CD8-positive, alpha-beta memory T cell (primary cell): ENCODE measurements around the gene CITED1. TPM values are rescaled to one million over a fixed set of nuclear protein-coding genes. Genes with fewer than 3 reads are reported as not detected.

ENCODE experiments used
- CTCF ChIA-PET: fragments of 350-600 bp; sonication (Branson Sonifier 250); formaldehyde crosslinking; loops from one replicate; lab custom pipeline; 2021; ENCODE audit warnings: antibody characterized with exemption; lab: Charles Lee
- POLR2A ChIA-PET: fragments of 350-600 bp; sonication (Branson Sonifier 250); formaldehyde crosslinking; loops from one replicate; lab custom pipeline; 2021; ENCODE audit warnings: antibody characterized with exemption; lab: Charles Lee
- DNase-seq, 5 donors: peaks; one replicate each; pipeline versions ENCODE4 v3.0.0 to v3.0.0-alpha.2; 2020 to 2022; ENCODE audit warnings: mixed read lengths in 1 of 5
- H3K27ac ChIP-seq: one replicate; pipeline ENCODE4 v1.7.0; 2013; ENCODE audit warnings: low read depth, mild to moderate bottlenecking, low read length, moderate library complexity
- H3K27me3 ChIP-seq: 2 replicates; pipeline ENCODE4 v1.7.0; 2013; ENCODE audit warnings: low read length, mild to moderate bottlenecking; ENCODE audit not compliant: insufficient read depth, poor library complexity, severe bottlenecking
- H3K36me3 ChIP-seq: 2 replicates; pipeline ENCODE4 v1.7.0; 2013; ENCODE audit warnings: mild to moderate bottlenecking, low read length, moderate library complexity; ENCODE audit not compliant: insufficient read depth
- H3K4me1 ChIP-seq: 2 replicates; pipeline ENCODE4 v1.7.0; 2013; ENCODE audit warnings: mild to moderate bottlenecking, low read length, moderate library complexity; ENCODE audit not compliant: insufficient read depth
- H3K4me3 ChIP-seq: 2 replicates; pipeline ENCODE4 v1.7.0; 2013; ENCODE audit warnings: mild to moderate bottlenecking, low read length
- H3K9me3 ChIP-seq: 2 replicates; pipeline ENCODE4 v1.7.0; 2013; ENCODE audit warnings: mild to moderate bottlenecking, low read length
- H3K27ac Mint-ChIP-seq, 8 donors: one replicate each; pipeline ENCODE4 v1.8.0; 2020 to 2021; ENCODE audit warnings: mixed read lengths in 8 of 8, mild to moderate bottlenecking in 6 of 8, inconsistent platforms in 3 of 8, moderate library complexity in 3 of 8
- H3K27me3 Mint-ChIP-seq, 2 donors: one replicate each; pipeline ENCODE4 v1.8.0; 2020 to 2021; ENCODE audit warnings: mixed read lengths in 2 of 2, mild to moderate bottlenecking in 1 of 2, moderate library complexity in 1 of 2
- H3K36me3 Mint-ChIP-seq, 3 donors: one replicate each; pipeline ENCODE4 v1.8.0; 2020 to 2021; ENCODE audit warnings: mixed read lengths in 3 of 3, inconsistent platforms in 1 of 3, mild to moderate bottlenecking in 1 of 3
- H3K4me1 Mint-ChIP-seq, 3 donors: one replicate each; pipeline ENCODE4 v1.8.0; 2020 to 2021; ENCODE audit warnings: mixed read lengths in 3 of 3, inconsistent platforms in 1 of 3, mild to moderate bottlenecking in 1 of 3
- H3K4me3 Mint-ChIP-seq, 7 donors: one replicate each; pipeline ENCODE4 v1.8.0; 2020 to 2021; ENCODE audit warnings: mixed read lengths in 7 of 7, mild to moderate bottlenecking in 6 of 7, moderate library complexity in 4 of 7, inconsistent platforms in 2 of 7
- H3K9me3 Mint-ChIP-seq, 5 donors: one replicate each; pipeline ENCODE4 v1.8.0; 2020 to 2022; ENCODE audit warnings: mixed read lengths in 5 of 5, mild to moderate bottlenecking in 3 of 5, moderate library complexity in 2 of 5, inconsistent platforms in 1 of 5
- polyA plus RNA-seq: library from polyadenylated mRNA; unstranded; fragments of 300-500 nt; fragmentation: Illumina TruSeq; gene quantifications from one replicate; pipeline ENCODE4 v1.2.3, GENCODE V29; 2021
- total RNA-seq, 2 experiments: library from RNA; stranded (reverse); gene quantifications; one replicate each; pipeline ENCODE4 v1.2.3, GENCODE V29; 2021

The CITED1 gene
- total and polyA plus RNA-seq, 3 experiments from 2014 or later: not detected

DNA sequence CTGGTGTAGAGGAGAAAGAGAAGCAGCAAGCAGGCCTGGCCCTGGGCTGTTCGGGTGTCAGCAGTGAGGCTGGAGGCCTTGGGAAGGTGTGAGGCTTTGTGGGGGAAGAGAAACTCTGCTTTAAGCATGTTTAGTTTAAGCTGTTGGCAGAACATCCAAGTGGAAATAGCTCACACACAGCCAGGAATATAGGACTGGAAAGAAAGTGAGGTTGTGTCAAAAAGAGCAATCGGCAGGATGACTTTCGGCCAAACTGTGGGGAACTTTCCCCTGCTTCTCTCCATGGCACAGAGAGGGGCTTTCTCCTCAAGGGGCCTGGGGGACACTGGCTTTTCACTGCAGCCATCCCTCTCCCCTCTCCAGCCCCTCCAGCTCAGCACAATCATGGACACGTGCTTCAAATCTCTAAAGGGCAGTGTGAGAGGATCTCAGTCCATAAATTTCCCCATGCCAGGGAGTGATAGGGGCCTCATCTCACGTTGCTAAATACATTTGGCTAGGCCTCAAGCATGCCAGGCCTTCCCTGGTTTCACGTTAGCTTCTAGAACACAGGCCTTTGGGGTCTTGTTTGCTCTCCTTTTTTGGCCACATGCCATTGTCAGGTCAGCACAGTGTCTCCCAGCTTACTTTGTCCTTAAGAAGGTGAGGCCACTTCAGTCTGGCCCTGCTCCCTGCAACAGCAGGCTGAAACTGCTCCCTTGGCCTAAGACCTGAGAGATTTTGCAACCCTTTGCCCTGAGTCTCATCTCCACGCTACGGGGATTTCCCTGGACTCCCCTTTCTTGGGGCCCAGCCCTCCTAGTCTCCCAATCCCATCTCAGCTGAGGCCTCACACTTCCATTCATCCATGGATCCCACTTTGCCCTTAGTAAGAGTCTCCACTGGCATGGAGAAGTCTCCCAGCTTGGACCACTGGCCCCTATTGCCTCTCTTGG is 8.3 kb upstream of the CITED1 start:
- H3K4me3 Mint-ChIP-seq: no peak overlapping the region
- POLR2A ChIA-PET: no interaction called here

DNA sequence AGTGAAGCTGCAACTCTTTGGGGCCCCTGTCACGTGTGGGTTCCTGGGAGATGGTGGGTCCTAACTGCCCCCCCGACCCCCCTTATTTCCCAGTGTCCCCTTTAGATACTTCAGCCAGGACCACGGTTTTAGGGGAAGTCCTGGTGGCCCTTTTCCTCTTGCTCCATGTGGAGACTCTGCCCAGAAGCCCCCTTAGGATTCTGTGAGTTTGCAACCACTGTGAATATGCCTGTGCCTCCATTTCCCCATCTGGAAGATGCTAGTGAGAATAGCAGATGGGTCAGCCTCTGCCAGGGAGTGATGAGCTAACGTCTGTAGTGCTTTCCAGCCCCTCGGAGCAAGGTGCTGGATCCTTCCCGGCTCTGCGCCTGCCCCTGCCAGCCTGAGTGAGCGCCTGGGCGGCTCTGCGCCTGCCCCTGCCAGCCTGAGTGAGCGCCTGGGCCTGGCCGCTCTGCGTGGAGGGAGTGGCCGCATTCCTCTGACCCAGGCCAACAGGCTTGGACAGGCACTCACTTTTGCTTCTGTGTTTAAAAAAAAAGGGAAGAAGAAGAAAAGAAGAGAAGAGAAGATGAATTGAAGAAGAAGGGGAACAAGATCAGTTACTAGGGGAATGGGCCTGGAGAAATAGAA is 6.7 kb upstream of the CITED1 start:
- CTCF ChIA-PET: no interaction called here
- H3K27ac ChIP-seq: no peak overlapping the region
- H3K4me1 ChIP-seq: peaks cover 4% of the 10 kb centered on the region
- peaks cover 25 to 30% of the 10 kb centered on the region in 2 donors for H3K27me3 Mint-ChIP-seq
- H3K9me3 Mint-ChIP-seq: peaks cover 0 to 2% (median 0%) of the 10 kb centered on the region in 5 donors
- no peaks in the 10 kb centered on the region for H3K36me3 ChIP-seq
- peaks cover 18 to 20% (median 19%) of the 10 kb centered on the region in 3 donors for H3K4me1 Mint-ChIP-seq
- no peak for DNase-seq
- H3K27ac Mint-ChIP-seq: no peak overlapping the region
- no peak overlapping the region for H3K4me3 Mint-ChIP-seq
- peaks cover 0 to 2% (median 0%) of the 10 kb centered on the region in 3 donors for H3K36me3 Mint-ChIP-seq
- POLR2A ChIA-PET: no interaction called here
- H3K27me3 ChIP-seq: peaks cover 23% of the 10 kb centered on the region
- H3K4me3 ChIP-seq: no peak overlapping the region
- H3K9me3 ChIP-seq: no peaks in the 10 kb centered on the region

More for the DNA sequence above, 8.3 kb upstream of the CITED1 start:
- Mint-ChIP-seq H3K4me1 (peaks cover 3 to 5% (median 4%) of the 10 kb centered on the region in 3 donors), H3K27ac (no peak overlapping the region), H3K9me3 (peaks cover 0 to 2% (median 0%) of the 10 kb centered on the region in 5 donors), H3K36me3 (no peaks in the 10 kb centered on the region), H3K27me3 (peaks cover 9 to 16% of the 10 kb centered on the region in 2 donors)
- Histone ChIP-seq H3K9me3 (no peaks in the 10 kb centered on the region), H3K36me3 (no peaks in the 10 kb centered on the region), H3K4me1 (no peaks in the 10 kb centered on the region), H3K27me3 (peaks cover 9% of the 10 kb centered on the region), H3K27ac (no peak overlapping the region), H3K4me3 (no peak overlapping the region)
- CTCF ChIA-PET: no interaction called here
- DNase-seq: no peak

DNA sequence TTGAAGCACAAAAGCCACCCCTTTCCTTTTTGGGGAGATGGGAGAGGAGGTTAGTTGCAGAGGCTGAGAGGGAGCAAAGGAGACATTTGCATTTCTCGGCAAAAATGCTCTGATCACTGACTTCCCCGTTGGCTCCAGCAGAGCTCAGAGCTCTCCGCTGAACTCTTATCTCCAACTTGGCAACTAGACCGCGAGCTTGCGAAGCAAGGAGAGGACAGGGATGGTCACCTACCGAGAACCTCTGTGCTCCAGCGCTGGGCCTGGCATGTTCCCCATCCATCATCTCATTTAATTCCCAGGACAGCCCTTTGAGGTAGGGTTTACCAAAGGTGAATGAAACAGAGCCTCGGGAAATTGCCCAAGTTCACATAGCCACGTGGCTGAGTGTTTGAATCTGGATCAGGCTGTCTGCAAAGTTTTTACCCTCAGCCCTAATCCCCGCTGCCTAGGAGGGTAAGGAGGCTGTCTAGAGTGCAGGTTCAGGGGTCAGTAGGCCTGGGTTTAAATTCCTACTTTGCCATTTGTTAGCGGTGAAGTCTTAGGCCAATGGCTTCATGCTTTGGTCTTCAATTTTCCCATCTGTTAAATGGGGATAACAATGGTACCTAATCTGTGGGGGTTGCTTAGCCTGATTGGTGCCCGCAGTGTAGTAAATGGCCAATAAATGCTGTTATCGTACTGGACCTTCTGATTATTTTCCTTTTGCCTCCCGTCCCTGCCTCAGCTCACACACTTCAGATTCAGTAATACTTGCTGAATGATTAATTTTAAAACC is 3.8 kb upstream of the CITED1 start:
- H3K36me3 Mint-ChIP-seq: peaks cover 0 to 3% (median 2%) of the 10 kb centered on the region in 3 donors
- peak overlapping the region in 6 of 7 donors; percentile 40 to 85 (median 73) for H3K4me3 Mint-ChIP-seq
- Histone ChIP-seq H3K4me3 (no peak overlapping the region), H3K4me1 (peaks cover 15% of the 10 kb centered on the region), H3K27ac (no peak overlapping the region), H3K36me3 (no peaks in the 10 kb centered on the region), H3K9me3 (no peaks in the 10 kb centered on the region), H3K27me3 (peaks cover 23% of the 10 kb centered on the region)
- peaks cover 28 to 36% (median 29%) of the 10 kb centered on the region in 3 donors for H3K4me1 Mint-ChIP-seq
- no peak overlapping the region for H3K27ac Mint-ChIP-seq
- ChIA-PET POLR2A (no interaction called here), CTCF (no interaction called here)
- H3K9me3 Mint-ChIP-seq: peaks cover 0 to 2% (median 0%) of the 10 kb centered on the region in 5 donors
- DNase-seq: no peak
- peaks cover 36 to 45% of the 10 kb centered on the region in 2 donors for H3K27me3 Mint-ChIP-seq

DNA sequence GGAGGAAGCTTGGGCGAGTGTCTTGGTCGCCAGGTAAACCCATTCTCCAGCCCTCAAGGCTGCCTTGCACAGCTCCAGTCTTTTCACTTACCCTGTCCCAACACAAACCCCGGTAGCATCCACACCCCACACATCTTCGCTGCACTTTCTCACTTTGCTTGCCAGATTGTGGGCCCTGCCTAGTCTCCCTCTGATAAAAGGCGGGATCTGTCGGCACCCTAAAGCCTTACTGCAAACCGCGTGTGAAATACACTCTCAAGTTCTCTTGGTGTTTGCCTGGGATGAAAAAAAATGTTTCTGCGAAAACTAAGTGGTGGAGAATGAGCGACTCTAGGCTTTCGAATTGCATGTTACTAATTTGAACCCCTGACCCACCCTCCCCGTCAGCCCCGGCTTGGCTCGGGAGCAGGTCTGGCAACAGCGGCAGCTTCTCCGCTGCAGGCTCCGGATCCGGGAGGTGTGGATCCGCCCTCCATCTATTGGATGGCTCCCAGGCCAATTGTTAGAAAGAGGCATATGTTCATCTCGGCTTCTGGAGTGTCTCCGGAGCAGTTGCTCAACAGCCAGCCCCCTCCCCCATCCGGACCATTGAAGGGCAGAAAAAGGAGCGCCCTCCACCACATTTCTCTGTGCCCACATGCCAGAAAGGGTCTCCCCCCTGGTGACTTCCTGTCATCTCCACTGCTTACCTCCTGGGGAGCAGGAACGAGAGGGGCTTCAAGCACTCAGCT is 3.0 kb upstream of the CITED1 start:
- H3K4me3 ChIP-seq: no peak overlapping the region
- H3K36me3 ChIP-seq: no peaks in the 10 kb centered on the region
- peaks cover 15% of the 10 kb centered on the region for H3K4me1 ChIP-seq
- CTCF ChIA-PET: interaction anchor here (1.4 kb wide), 1 partner anchor 31 kb away, joined by 4 read pairs; the partner anchor contains the start of gene RPS4X
- peaks cover 23% of the 10 kb centered on the region for H3K27me3 ChIP-seq
- Mint-ChIP-seq H3K4me1 (peaks cover 29 to 39% (median 31%) of the 10 kb centered on the region in 3 donors), H3K27ac (no peak overlapping the region), H3K4me3 (peak overlapping the region; percentile 59 to 85 (median 79)), H3K36me3 (peaks cover 0 to 3% (median 2%) of the 10 kb centered on the region in 3 donors), H3K9me3 (peaks cover 0 to 2% (median 0%) of the 10 kb centered on the region in 5 donors), H3K27me3 (peaks cover 40 to 53% of the 10 kb centered on the region in 2 donors)
- H3K9me3 ChIP-seq: no peaks in the 10 kb centered on the region
- H3K27ac ChIP-seq: no peak overlapping the region
- POLR2A ChIA-PET: no interaction called here
- DNase-seq: peak in 3 of 5 donors; percentile 3 to 12 (median 5)

DNA sequence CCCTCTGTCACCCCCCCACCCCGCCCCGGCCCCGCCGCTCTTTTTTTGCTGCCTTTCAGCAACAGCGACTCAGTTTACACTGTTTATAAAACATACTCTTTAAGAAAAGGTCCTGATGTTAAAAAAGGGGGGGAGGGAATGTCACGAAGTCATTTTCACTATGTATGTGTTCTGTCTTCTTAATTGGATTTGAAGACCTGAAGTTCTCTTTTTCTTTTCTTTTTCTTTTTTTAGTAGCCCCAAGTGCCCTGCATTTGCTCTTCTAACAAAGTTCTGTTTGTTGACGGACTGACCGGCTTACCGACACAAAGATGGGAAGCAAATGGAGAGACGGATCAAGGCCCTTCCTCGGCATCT is 2.5 kb upstream of the CITED1 start:
- ChIA-PET POLR2A (no interaction called here), CTCF (interaction anchor here (1.4 kb wide), 1 partner anchor 31 kb away, joined by 4 read pairs; the partner anchor contains the start of gene RPS4X)
- H3K4me3 Mint-ChIP-seq: peak overlapping the region; percentile 59 to 86 (median 79)
- H3K36me3 Mint-ChIP-seq: peaks cover 0 to 3% (median 2%) of the 10 kb centered on the region in 3 donors
- H3K4me1 ChIP-seq: peaks cover 15% of the 10 kb centered on the region
- no peak overlapping the region for H3K27ac Mint-ChIP-seq
- H3K36me3 ChIP-seq: no peaks in the 10 kb centered on the region
- H3K4me3 ChIP-seq: no peak overlapping the region
- no peak overlapping the region for H3K27ac ChIP-seq
- H3K9me3 ChIP-seq: no peaks in the 10 kb centered on the region
- DNase-seq: no peak
- peaks cover 42 to 53% of the 10 kb centered on the region in 2 donors for H3K27me3 Mint-ChIP-seq
- peaks cover 29 to 39% (median 31%) of the 10 kb centered on the region in 3 donors for H3K4me1 Mint-ChIP-seq
- H3K9me3 Mint-ChIP-seq: peaks cover 0 to 2% (median 0%) of the 10 kb centered on the region in 5 donors
- H3K27me3 ChIP-seq: peaks cover 23% of the 10 kb centered on the region

DNA sequence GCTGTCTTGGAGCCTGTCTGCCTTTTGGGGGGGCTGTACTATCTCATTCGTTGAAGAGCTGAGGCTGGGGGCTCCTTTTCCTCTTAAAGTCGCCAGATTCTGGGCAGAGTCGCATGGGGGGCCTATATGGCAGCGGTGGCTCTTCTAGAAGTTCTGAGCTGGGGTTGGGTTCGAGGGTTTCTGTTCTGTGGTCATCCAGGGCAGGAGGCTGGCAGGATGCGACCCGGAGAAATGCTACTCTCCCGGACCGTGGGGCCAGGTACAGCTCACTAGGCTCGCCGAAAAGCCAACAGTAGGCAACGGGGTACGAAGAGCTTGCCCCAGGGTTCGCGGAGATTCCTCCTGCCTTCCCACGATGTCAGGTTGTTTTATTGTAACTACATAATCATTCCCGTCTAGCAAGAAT is 1.9 kb upstream of the CITED1 start:
- Histone ChIP-seq H3K27ac (no peak overlapping the region), H3K27me3 (peaks cover 23% of the 10 kb centered on the region), H3K4me3 (peak overlapping the region; percentile 26), H3K36me3 (no peaks in the 10 kb centered on the region), H3K4me1 (peaks cover 15% of the 10 kb centered on the region), H3K9me3 (no peaks in the 10 kb centered on the region)
- Mint-ChIP-seq H3K4me1 (peaks cover 29 to 39% (median 31%) of the 10 kb centered on the region in 3 donors), H3K27ac (peak overlapping the region in 1 of 8 donors; percentile 70), H3K9me3 (peaks cover 0 to 2% (median 0%) of the 10 kb centered on the region in 5 donors), H3K27me3 (peaks cover 47 to 52% of the 10 kb centered on the region in 2 donors), H3K4me3 (peak overlapping the region; percentile 72 to 94 (median 86)), H3K36me3 (peaks cover 0 to 3% (median 2%) of the 10 kb centered on the region in 3 donors)
- DNase-seq: peak in 1 of 5 donors; percentile 4
- POLR2A ChIA-PET: interaction anchor here (1.5 kb wide), 1 partner anchor 31 kb away, joined by 3 read pairs; the partner anchor contains the start of gene RPS4X
- CTCF ChIA-PET: interaction anchor here (1.1 to 1.4 kb wide), 2 partner anchors 14 to 30 kb away, joined by 3 to 4 read pairs; partner anchors contain the start of gene RPS4X
